OCI-LY7 (cell line): ENCODE data around the gene EXT2. TPM values are rescaled to one million over a fixed set of nuclear protein-coding genes. Genes with fewer than 3 reads are reported as not detected.

Source experiments
- BruUV-seq: library from RNA; stranded (reverse); fragments of 400-500 nt; replicated peaks from 2 replicates; lab custom pipeline; 2021; lab: Mats Ljungman, UMichigan
- CTCF ChIA-PET: fragments of 300-600 bp; sonication (Branson Sonifier 250); formaldehyde crosslinking; loops from one replicate; lab custom pipeline; 2022; ENCODE audit warnings: antibody characterized with exemption; ENCODE audit not compliant: unreplicated experiment; lab: Charles Lee
- POLR2A ChIA-PET: fragments of 300-600 bp; sonication (Branson Sonifier 250); formaldehyde crosslinking; loops from one replicate; lab custom pipeline; 2022; ENCODE audit warnings: antibody characterized with exemption; lab: Charles Lee
- DNase-seq: peaks from one replicate; pipeline ENCODE4 v3.0.0-alpha.2; 2015; ENCODE audit warnings: low spot score
- H2AFZ ChIP-seq: fragments of 200-600 bp; sonication (generic), shearing (Covaris generic); 2 replicates; pipeline ENCODE4 v1.6.1; 2014; ENCODE audit warnings: mild to moderate bottlenecking, antibody characterized with exemption, low read length, moderate library complexity
- H3K27ac ChIP-seq: fragments of 200-600 bp; sonication (generic); 2 replicates; pipeline ENCODE4 v1.5.1; 2014; ENCODE audit warnings: mixed run types, low read depth, mild to moderate bottlenecking, moderate library complexity, low read length, inconsistent platforms; ENCODE audit not compliant: poor library complexity, severe bottlenecking
- H3K36me3 ChIP-seq: fragments of 200-600 bp; sonication (generic); 2 replicates; pipeline ENCODE4 v1.6.1; 2014; ENCODE audit warnings: mild to moderate bottlenecking, antibody characterized with exemption, low read length, moderate library complexity, mixed read lengths; ENCODE audit not compliant: insufficient read depth
- H3K4me1 ChIP-seq: fragments of 200-600 bp; sonication (generic); 2 replicates; pipeline ENCODE4 v1.5.1; 2014; ENCODE audit warnings: mild to moderate bottlenecking, low read length; ENCODE audit not compliant: insufficient read depth, poor library complexity, severe bottlenecking
- H3K4me2 ChIP-seq: fragments of 200-600 bp; sonication (generic); 2 replicates; pipeline ENCODE4 v1.6.1; 2014; ENCODE audit warnings: mild to moderate bottlenecking, low read length
- H3K4me3 ChIP-seq: fragments of 200-600 bp; sonication (generic); 2 replicates; pipeline ENCODE4 v1.5.1; 2014; ENCODE audit warnings: mild to moderate bottlenecking, low read depth, low read length; ENCODE audit not compliant: poor library complexity, severe bottlenecking
- H3K79me2 ChIP-seq: fragments of 200-600 bp; sonication (generic); 2 replicates; pipeline ENCODE4 v1.6.1; 2016; ENCODE audit warnings: low read depth, mild to moderate bottlenecking, low read length, moderate library complexity, mixed read lengths; ENCODE audit not compliant: insufficient read depth
- H3K9me2 ChIP-seq: fragments of 200-600 bp; sonication (generic); 2 replicates; pipeline ENCODE4 v1.6.1; 2016; ENCODE audit warnings: mild to moderate bottlenecking, low read length, mixed read lengths; ENCODE audit not compliant: insufficient read depth
- H3K9me3 ChIP-seq: fragments of 200-600 bp; sonication (generic); 2 replicates; pipeline ENCODE4 v1.6.1; 2014; ENCODE audit warnings: mild to moderate bottlenecking, mixed run types, low read length, mixed read lengths
- H4K20me1 ChIP-seq: fragments of 200-600 bp; sonication (generic); 2 replicates; pipeline ENCODE4 v1.6.1; 2014; ENCODE audit warnings: mild to moderate bottlenecking, antibody characterized with exemption, low read length, moderate library complexity, mixed read lengths; ENCODE audit not compliant: insufficient read depth
- CTCF ChIP-seq: fragments of 200-600 bp; sonication (generic); conservative IDR thresholded peaks from 2 replicates; pipeline ENCODE4 v1.5.1; 2014; ENCODE audit warnings: mild to moderate bottlenecking, antibody characterized with exemption, low read length, moderate library complexity, mixed read lengths
- EZH2phosphoT487 ChIP-seq: fragments of 200-600 bp; sonication (generic); IDR thresholded peaks from 2 replicates; pipeline ENCODE4 v1.6.1; 2018; ENCODE audit warnings: low read depth, borderline replicate concordance, mild to moderate bottlenecking, mixed run types, antibody characterized with exemption, low read length, moderate library complexity, mixed read lengths
- intact Hi-C: fragments of 100-400 bp; cut with micrococcal nuclease; formaldehyde crosslinking; loops from one replicate; pipeline ENCODE4 v1.10.0; 2022; ENCODE audit not compliant: unreplicated experiment
- total RNA-seq, 2 experiments: library from RNA; depleted of rRNA in 1 of 2; stranded (reverse); fragments of >200 nt in 1 of 2; shearing (Covaris generic) in 1 of 2; gene quantifications; 2 replicates each; pipeline ENCODE4 v1.2.3, GENCODE V29; 2014 to 2022

The EXT2 gene
- total RNA-seq, 2 experiments from 2014 or later, result 22.3 to 31.8 TPM

GRCh38 chr11:44188643-44189042, 93.2 kb downstream of the EXT2 start:
- BruUV-seq, result no TSS peak
- no peak overlapping the region for H2AFZ ChIP-seq
- ChIA-PET CTCF (no interaction called here), POLR2A (interaction anchor here (0.9 to 1.4 kb wide), 2 partner anchors 12 to 19 kb away, joined by 3 to 4 read pairs; no protein-coding TSS in a partner anchor)
- no peaks in the 10 kb centered on the region for H3K9me2 ChIP-seq
- no peaks in the 10 kb centered on the region for H3K79me2 ChIP-seq
- H3K9me3 ChIP-seq, result 0 out of 2 replicates have a peak, but pooled peaks cover 4% of the 10 kb centered on the region
- no peaks in the 10 kb centered on the region for H3K36me3 ChIP-seq
- intact Hi-C loops, result no loop called here
- H3K4me2 ChIP-seq, result no peak overlapping the region
- H3K4me1 ChIP-seq, result no peaks in the 10 kb centered on the region
- H3K4me3 ChIP-seq, result no peak overlapping the region
- H4K20me1 ChIP-seq, result no peaks in the 10 kb centered on the region
- no peak overlapping the region for H3K27ac ChIP-seq
- no peak for DNase-seq
- TF ChIP-seq EZH2phosphoT487 (no peak), CTCF (no peak)

GRCh38 chr11:44189986-44190882, 94.8 kb downstream of the EXT2 start:
- no peak for DNase-seq
- POLR2A ChIA-PET, result interaction anchor here (1.4 kb wide), 1 partner anchor 18 kb away, joined by 4 read pairs; no protein-coding TSS in a partner anchor
- H3K9me2 ChIP-seq, result no peaks in the 10 kb centered on the region
- H3K79me2 ChIP-seq, result no peaks in the 10 kb centered on the region
- CTCF ChIA-PET, result interaction anchor here (0.5 kb wide), 1 partner anchor 465 kb away, joined by 3 read pairs; no protein-coding TSS in a partner anchor
- H3K4me1 ChIP-seq, result no peaks in the 10 kb centered on the region
- BruUV-seq, result no TSS peak
- no peak for TF ChIP-seq EZH2phosphoT487
- no peak overlapping the region for H3K27ac ChIP-seq
- 0 out of 2 replicates have a peak, but pooled peaks cover 4% of the 10 kb centered on the region for H3K9me3 ChIP-seq
- intact Hi-C loops, result no loop called here
- H2AFZ ChIP-seq, result no peak overlapping the region
- H3K36me3 ChIP-seq, result no peaks in the 10 kb centered on the region
- no peak overlapping the region for H3K4me2 ChIP-seq
- H4K20me1 ChIP-seq, result no peaks in the 10 kb centered on the region
- no peak overlapping the region for H3K4me3 ChIP-seq

DNA sequence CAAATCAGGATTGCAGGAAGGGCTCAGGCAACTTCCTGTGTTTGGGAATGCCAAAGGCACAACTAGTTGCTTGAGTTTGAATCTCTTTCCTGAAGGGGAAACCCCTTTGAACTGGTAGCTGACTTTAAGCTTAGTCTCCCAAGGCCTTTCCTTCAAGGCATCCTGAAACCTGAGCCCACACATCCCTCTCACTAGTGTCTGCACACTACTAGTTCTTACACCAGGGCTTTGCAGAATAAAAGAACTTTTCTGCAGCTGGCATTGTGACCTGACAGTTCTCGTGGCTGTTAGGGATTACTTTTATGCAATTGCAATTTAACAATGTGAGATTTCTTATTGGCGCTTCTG, 95.4 kb downstream of the EXT2 start:
- Histone ChIP-seq H3K9me2 (no peaks in the 10 kb centered on the region), H4K20me1 (no peaks in the 10 kb centered on the region), H3K9me3 (0 out of 2 replicates have a peak, but pooled peaks cover 4% of the 10 kb centered on the region), H2AFZ (no peak overlapping the region), H3K4me3 (no peak overlapping the region), H3K4me2 (no peak overlapping the region), H3K79me2 (no peaks in the 10 kb centered on the region), H3K4me1 (no peaks in the 10 kb centered on the region), H3K27ac (no peak overlapping the region), H3K36me3 (no peaks in the 10 kb centered on the region)
- ChIA-PET POLR2A (interaction anchor here (0.5 kb wide), 1 partner anchor 171 kb away, joined by 3 read pairs; no protein-coding TSS in a partner anchor), CTCF (no interaction called here)
- BruUV-seq, result no TSS peak
- intact Hi-C loops, result no loop called here
- no peak for TF ChIP-seq EZH2phosphoT487
- TF ChIP-seq CTCF, result no peak
- DNase-seq, result no peak
